ENCODE measurements around the gene SLU7.

SLU7 gene

GRCh38 chr5:160418561-160419457 is at the start of gene SLU7:
TSS of gene SLU7 (minus strand) at chr5:160419081. CDS start at chr5:160415294, 3,787 bp downstream.
- Histone ChIP-seq H3K9me2 (replicated peaks; ENCODE audit: control insufficient read depth, low read length) (no peaks in the 10 kb centered on the region), H3K27ac (ENCODE audit: low read depth, low read length) (peak within 1 kb of the TSS; percentile 95), H3K4me1 (ENCODE audit: control insufficient read depth, low read length) (peaks cover 68% of the 10 kb centered on the region), H3K36me3 (ENCODE audit: control insufficient read depth, low read length) (peaks cover 44% of the 10 kb centered on the region), H3K27me3 (ENCODE audit: control insufficient read depth, low read length) (no peaks in the 10 kb centered on the region), H3K4me2 (ENCODE audit: low read length) (peak within 1 kb of the TSS; percentile 77), H3K9me3 (ENCODE audit: control insufficient read depth, insufficient read depth, low read length) (no peaks in the 10 kb centered on the region), H4K20me1 (ENCODE audit: control insufficient read depth, insufficient read depth, low read depth, low read length) (no peaks in the 10 kb centered on the region), H3K4me3 (ENCODE audit: low read length) (peak within 1 kb of the TSS; percentile 93), H3F3A (ENCODE audit: control insufficient read depth, insufficient read depth) (peaks cover 20% of the 10 kb centered on the region), H3K79me2 (ENCODE audit: control insufficient read depth, low read length) (peaks cover 74% of the 10 kb centered on the region)
- TF ChIP-seq EZH2phosphoT487 (IDR thresholded peaks at IDR 0.05; ENCODE audit: borderline replicate concordance, low read length) (no peak), CTCF (IDR thresholded peaks at IDR 0.05; ENCODE audit: low read depth, low read length, poor library complexity, severe bottlenecking) (no peak)

GRCh38 chr5:160468363-160468975 is 49.6 kb upstream of the SLU7 start:
- H3K4me3 ChIP-seq (ENCODE audit: low read length), result peak overlapping the region; percentile 79
- no peaks in the 10 kb centered on the region for H3K27me3 ChIP-seq (ENCODE audit: control insufficient read depth, low read length)
- H3K36me3 ChIP-seq (ENCODE audit: control insufficient read depth, low read length), result peaks cover 35% of the 10 kb centered on the region
- H3K9me2 ChIP-seq (replicated peaks; ENCODE audit: control insufficient read depth, low read length), result no peaks in the 10 kb centered on the region
- H3K4me2 ChIP-seq (ENCODE audit: low read length), result peak overlapping the region; percentile 75
- peaks cover 77% of the 10 kb centered on the region for H3K4me1 ChIP-seq (ENCODE audit: control insufficient read depth, low read length)
- peaks cover 54% of the 10 kb centered on the region for H3K79me2 ChIP-seq (ENCODE audit: control insufficient read depth, low read length)
- TF ChIP-seq CTCF (IDR thresholded peaks at IDR 0.05; ENCODE audit: low read depth, low read length, poor library complexity, severe bottlenecking), result no peak
- TF ChIP-seq EZH2phosphoT487 (IDR thresholded peaks at IDR 0.05; ENCODE audit: borderline replicate concordance, low read length), result no peak
- H3K9me3 ChIP-seq (ENCODE audit: control insufficient read depth, insufficient read depth, low read length), result no peaks in the 10 kb centered on the region
- H3K27ac ChIP-seq (ENCODE audit: low read depth, low read length), result peak overlapping the region; percentile 92
- peaks cover 15% of the 10 kb centered on the region for H3F3A ChIP-seq (ENCODE audit: control insufficient read depth, insufficient read depth)
- H4K20me1 ChIP-seq (ENCODE audit: control insufficient read depth, insufficient read depth, low read depth, low read length), result 0 out of 2 replicates have a peak, but pooled peaks cover 8% of the 10 kb centered on the region

- Histone ChIP-seq H3K27ac (ENCODE audit: low read depth, low read length) (peak overlapping the region; percentile 92), H3K4me1 (ENCODE audit: control insufficient read depth, low read length) (peaks cover 74% of the 10 kb centered on the region), H3F3A (ENCODE audit: control insufficient read depth, insufficient read depth) (peaks cover 15% of the 10 kb centered on the region), H3K4me2 (ENCODE audit: low read length) (peak overlapping the region; percentile 75), H3K27me3 (ENCODE audit: control insufficient read depth, low read length) (no peaks in the 10 kb centered on the region), H3K9me2 (replicated peaks; ENCODE audit: control insufficient read depth, low read length) (no peaks in the 10 kb centered on the region), H3K4me3 (ENCODE audit: low read length) (peak overlapping the region; percentile 79), H3K79me2 (ENCODE audit: control insufficient read depth, low read length) (peaks cover 47% of the 10 kb centered on the region), H4K20me1 (ENCODE audit: control insufficient read depth, insufficient read depth, low read depth, low read length) (0 out of 2 replicates have a peak, but pooled peaks cover 8% of the 10 kb centered on the region), H3K36me3 (ENCODE audit: control insufficient read depth, low read length) (peaks cover 31% of the 10 kb centered on the region), H3K9me3 (ENCODE audit: control insufficient read depth, insufficient read depth, low read length) (no peaks in the 10 kb centered on the region)
- TF ChIP-seq CTCF (IDR thresholded peaks at IDR 0.05; ENCODE audit: low read depth, low read length, poor library complexity, severe bottlenecking), result no peak
- TF ChIP-seq EZH2phosphoT487 (IDR thresholded peaks at IDR 0.05; ENCODE audit: borderline replicate concordance, low read length), result no peak
Measured at GRCh38 chr5:160467555-160468362, 48.9 kb upstream of the SLU7 start.

Data from DOHH2 (cell line).